ENCODE results near the gene INSYN2B.

DNA sequence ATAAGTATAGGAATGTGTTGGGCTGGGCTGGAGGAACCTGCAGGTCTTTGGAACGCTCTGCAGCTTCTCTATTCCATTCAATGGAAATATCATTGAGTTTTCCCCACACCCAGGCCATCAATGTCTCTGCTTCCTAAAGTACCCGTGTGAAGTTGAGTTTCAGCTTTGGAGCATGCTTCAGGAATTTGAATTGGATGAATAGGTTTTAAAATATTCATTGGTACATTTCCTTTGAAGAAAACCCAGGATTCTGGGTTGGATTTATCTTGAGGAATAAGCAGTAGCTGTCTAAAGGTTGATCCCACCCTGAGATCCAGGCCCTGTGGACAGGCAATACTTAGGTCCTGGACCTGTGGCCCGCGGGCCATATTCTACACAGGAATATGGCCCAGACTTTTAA, 37.3 kb downstream of the INSYN2B start:
- TF ChIP-seq EZH2 (IDR thresholded peaks at IDR 0.05), result no peak
- TF ChIP-seq, protein P1, sequence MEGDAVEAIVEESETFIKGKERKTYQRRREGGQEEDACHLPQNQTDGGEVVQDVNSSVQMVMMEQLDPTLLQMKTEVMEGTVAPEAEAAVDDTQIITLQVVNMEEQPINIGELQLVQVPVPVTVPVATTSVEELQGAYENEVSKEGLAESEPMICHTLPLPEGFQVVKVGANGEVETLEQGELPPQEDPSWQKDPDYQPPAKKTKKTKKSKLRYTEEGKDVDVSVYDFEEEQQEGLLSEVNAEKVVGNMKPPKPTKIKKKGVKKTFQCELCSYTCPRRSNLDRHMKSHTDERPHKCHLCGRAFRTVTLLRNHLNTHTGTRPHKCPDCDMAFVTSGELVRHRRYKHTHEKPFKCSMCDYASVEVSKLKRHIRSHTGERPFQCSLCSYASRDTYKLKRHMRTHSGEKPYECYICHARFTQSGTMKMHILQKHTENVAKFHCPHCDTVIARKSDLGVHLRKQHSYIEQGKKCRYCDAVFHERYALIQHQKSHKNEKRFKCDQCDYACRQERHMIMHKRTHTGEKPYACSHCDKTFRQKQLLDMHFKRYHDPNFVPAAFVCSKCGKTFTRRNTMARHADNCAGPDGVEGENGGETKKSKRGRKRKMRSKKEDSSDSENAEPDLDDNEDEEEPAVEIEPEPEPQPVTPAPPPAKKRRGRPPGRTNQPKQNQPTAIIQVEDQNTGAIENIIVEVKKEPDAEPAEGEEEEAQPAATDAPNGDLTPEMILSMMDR (IDR thresholded peaks at IDR 0.05 in 2 of 3, conservative IDR thresholded peaks at IDR 0.05 in 1 of 3; ENCODE audit: borderline replicate concordance in 1 of 3, insufficient read depth in 1 of 3, low read depth in 2 of 3, low read length in 2 of 3), result no peak
- no peak for TF ChIP-seq RAD21 (IDR thresholded peaks at IDR 0.05; ENCODE audit: low read depth)
- TF ChIP-seq, protein P2, sequence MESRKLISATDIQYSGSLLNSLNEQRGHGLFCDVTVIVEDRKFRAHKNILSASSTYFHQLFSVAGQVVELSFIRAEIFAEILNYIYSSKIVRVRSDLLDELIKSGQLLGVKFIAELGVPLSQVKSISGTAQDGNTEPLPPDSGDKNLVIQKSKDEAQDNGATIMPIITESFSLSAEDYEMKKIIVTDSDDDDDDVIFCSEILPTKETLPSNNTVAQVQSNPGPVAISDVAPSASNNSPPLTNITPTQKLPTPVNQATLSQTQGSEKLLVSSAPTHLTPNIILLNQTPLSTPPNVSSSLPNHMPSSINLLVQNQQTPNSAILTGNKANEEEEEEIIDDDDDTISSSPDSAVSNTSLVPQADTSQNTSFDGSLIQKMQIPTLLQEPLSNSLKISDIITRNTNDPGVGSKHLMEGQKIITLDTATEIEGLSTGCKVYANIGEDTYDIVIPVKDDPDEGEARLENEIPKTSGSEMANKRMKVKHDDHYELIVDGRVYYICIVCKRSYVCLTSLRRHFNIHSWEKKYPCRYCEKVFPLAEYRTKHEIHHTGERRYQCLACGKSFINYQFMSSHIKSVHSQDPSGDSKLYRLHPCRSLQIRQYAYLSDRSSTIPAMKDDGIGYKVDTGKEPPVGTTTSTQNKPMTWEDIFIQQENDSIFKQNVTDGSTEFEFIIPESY (IDR thresholded peaks at IDR 0.05; ENCODE audit: extremely low read depth, insufficient replicate concordance, low read length), result no peak
- TF ChIP-seq POLR2A (IDR thresholded peaks at IDR 0.05; ENCODE audit: borderline replicate concordance, extremely low read depth, insufficient read depth, insufficient read length), result no peak
- TF ChIP-seq SIN3A (IDR thresholded peaks at IDR 0.05; ENCODE audit: low read depth), result no peak
- TF ChIP-seq ZFX (IDR thresholded peaks at IDR 0.05), result no peak
- TF ChIP-seq ELF1 (IDR thresholded peaks at IDR 0.05; ENCODE audit: borderline replicate concordance, low read depth), result no peak
- no peak for TF ChIP-seq JUND (IDR thresholded peaks at IDR 0.05)
- no peak for TF ChIP-seq YY1 (IDR thresholded peaks at IDR 0.05; ENCODE audit: extremely low read depth, insufficient replicate concordance, low read depth, low read length)
- TF ChIP-seq, protein P3, sequence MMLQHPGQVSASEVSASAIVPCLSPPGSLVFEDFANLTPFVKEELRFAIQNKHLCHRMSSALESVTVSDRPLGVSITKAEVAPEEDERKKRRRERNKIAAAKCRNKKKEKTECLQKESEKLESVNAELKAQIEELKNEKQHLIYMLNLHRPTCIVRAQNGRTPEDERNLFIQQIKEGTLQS (IDR thresholded peaks at IDR 0.05), result no peak
- TF ChIP-seq EZH2phosphoT487 (IDR thresholded peaks at IDR 0.05; ENCODE audit: borderline replicate concordance), result no peak
- no peak for TF ChIP-seq POLR2AphosphoS5 (IDR thresholded peaks at IDR 0.05; ENCODE audit: low read depth, low read length)
